H1 (cell line): ENCODE data around the gene IFNA13. TPM values are rescaled to one million over a fixed set of nuclear protein-coding genes. Genes with fewer than 3 reads are reported as not detected.
A peak's percentile ranks its signal among the peaks of the same experiment; 100 is the strongest.

Experiments used
- CTCF ChIA-PET: fragments of 300-600 bp; sonication (Branson Sonifier 250); formaldehyde crosslinking; loops from one replicate; lab custom pipeline; 2021; ENCODE audit not compliant: partially characterized antibody; lab: Charles Lee
- POLR2A ChIA-PET: fragments of 300-600 bp; sonication (Branson Sonifier 250); formaldehyde crosslinking; loops from one replicate; lab custom pipeline; 2021; ENCODE audit warnings: inconsistent platforms; ENCODE audit not compliant: partially characterized antibody; lab: Charles Lee
- DNase-seq, 2 experiments: peaks; one replicate each; pipeline versions ENCODE4 v3.0.0 to v3.0.0-alpha.2; 2010 to 2022; ENCODE audit warnings: low spot score in 2 of 2, low read depth in 1 of 2, mixed read lengths in 1 of 2
- FAIRE-seq: peaks from 2 replicates; lab custom pipeline; 2011; peaks lifted over from hg19 to GRCh38; lab: Jason Lieb, UNC
- H2AFZ ChIP-seq: 2 replicates; pipeline ENCODE4 v1.8.1; 2012; ENCODE audit warnings: low read length, inconsistent platforms
- H2AK5ac ChIP-seq: 2 replicates; pipeline ENCODE4 v1.6.1; 2013; ENCODE audit warnings: low read depth, low read length
- H2BK120ac ChIP-seq: replicated peaks from 2 replicates; pipeline ENCODE3; 2013; ENCODE audit warnings: low read depth, low read length, inconsistent platforms
- H2BK12ac ChIP-seq: 2 replicates; pipeline ENCODE4 v1.6.1; 2013; ENCODE audit warnings: low read depth, low read length
- H2BK15ac ChIP-seq: 2 replicates; pipeline ENCODE4 v1.6.1; 2013; ENCODE audit warnings: low read length
- H2BK20ac ChIP-seq: 2 replicates; pipeline ENCODE4 v1.6.1; 2013; ENCODE audit warnings: low read length
- H2BK5ac ChIP-seq: 2 replicates; pipeline ENCODE4 v1.6.1; 2013; ENCODE audit warnings: low read depth, low read length
- H3K14ac ChIP-seq: 2 replicates; pipeline ENCODE4 v1.6.1; 2013; ENCODE audit warnings: inconsistent platforms; ENCODE audit not compliant: insufficient read length
- H3K18ac ChIP-seq: 2 replicates; pipeline ENCODE4 v1.6.1; 2013; ENCODE audit warnings: low read length; ENCODE audit errors: extremely low read depth
- H3K23ac ChIP-seq: 2 replicates; pipeline ENCODE4 v1.6.1; 2013; ENCODE audit warnings: inconsistent platforms; ENCODE audit not compliant: insufficient read length
- H3K23me2 ChIP-seq: 2 replicates; pipeline ENCODE4 v1.6.1; 2013; ENCODE audit warnings: low read depth, low read length
- H3K27ac ChIP-seq: 2 replicates; pipeline ENCODE4 v1.6.1; 2011; ENCODE audit warnings: low read depth, low read length, inconsistent platforms
- H3K27me3 ChIP-seq, 4 experiments: replicated peaks in 1 of 4; 1 replicate in 1 of 4; 2 replicates in 3 of 4; pipeline versions ENCODE4 v1.6.1 to v1.8.1; 2011 to 2013; ENCODE audit warnings: low read length in 3 of 4, mild to moderate bottlenecking in 3 of 4, inconsistent platforms in 2 of 4, mixed read lengths in 2 of 4, moderate library complexity in 1 of 4; ENCODE audit not compliant: control insufficient read depth in 3 of 4, insufficient read depth in 3 of 4; ENCODE audit errors: extremely low read depth in 1 of 4
- H3K36me3 ChIP-seq, 4 experiments: 2 replicates each; pipeline versions ENCODE4 v1.6.1 to v1.8.1; 2011 to 2013; ENCODE audit warnings: mild to moderate bottlenecking in 4 of 4, low read length in 3 of 4, moderate library complexity in 2 of 4, control low read depth in 1 of 4, inconsistent platforms in 1 of 4; ENCODE audit not compliant: insufficient read depth in 4 of 4, control insufficient read depth in 2 of 4
- H3K4ac ChIP-seq: replicated peaks from 2 replicates; pipeline ENCODE3; 2013; ENCODE audit warnings: low read length, low read depth, mixed read lengths, inconsistent platforms; ENCODE audit not compliant: insufficient read length
- H3K4me1 ChIP-seq, 4 experiments: replicated peaks in 1 of 4; 1 replicate in 1 of 4; 2 replicates in 3 of 4; pipeline versions ENCODE4 v1.6.1 to v1.8.1; 2011 to 2013; ENCODE audit warnings: low read length in 3 of 4, inconsistent platforms in 2 of 4, mixed read lengths in 1 of 4; ENCODE audit not compliant: insufficient read depth in 4 of 4, control insufficient read depth in 3 of 4
- H3K4me2 ChIP-seq, 2 experiments: 2 replicates each; pipeline versions ENCODE4 v1.6.1 to v1.8.1; 2011 to 2013; ENCODE audit warnings: low read depth in 2 of 2, low read length in 2 of 2, control low read depth in 1 of 2, inconsistent platforms in 1 of 2, mild to moderate bottlenecking in 1 of 2; ENCODE audit not compliant: insufficient read depth in 1 of 2
- H3K4me3 ChIP-seq, 4 experiments: fragments of 200-600, 300-600 bp in 1 of 4; sonication (generic), shearing (Covaris generic), sonication (Bioruptor Twin) in 1 of 4; 2 replicates each; pipeline versions ENCODE4 v1.5.1 to v1.8.1; 2011 to 2016; ENCODE audit warnings: low read length in 4 of 4, low read depth in 3 of 4, control low read depth in 2 of 4, inconsistent platforms in 2 of 4, mild to moderate bottlenecking in 2 of 4, mixed read lengths in 1 of 4, moderate library complexity in 1 of 4; ENCODE audit not compliant: insufficient read depth in 2 of 4; ENCODE audit errors: extremely low read depth in 1 of 4
- H3K56ac ChIP-seq: replicated peaks from 2 replicates; pipeline ENCODE3; 2013; ENCODE audit warnings: low read depth, mild to moderate bottlenecking, mixed read lengths, low read length, inconsistent platforms; ENCODE audit not compliant: insufficient read length
- H3K79me1 ChIP-seq: 2 replicates; pipeline ENCODE4 v1.6.1; 2013; ENCODE audit warnings: low read depth, low read length, control low read depth
- H3K79me2 ChIP-seq, 2 experiments: 2 replicates each; pipeline versions ENCODE4 v1.6.1 to v1.8.1; 2012 to 2013; ENCODE audit warnings: low read length in 2 of 2, mild to moderate bottlenecking in 2 of 2, inconsistent platforms in 1 of 2; ENCODE audit not compliant: insufficient read depth in 2 of 2, control insufficient read depth in 1 of 2
- H3K9ac ChIP-seq, 4 experiments: replicated peaks in 1 of 4; 1 replicate in 1 of 4; 2 replicates in 3 of 4; pipeline versions ENCODE4 v1.6.1 to v1.8.1; 2011 to 2013; ENCODE audit warnings: low read depth in 3 of 4, low read length in 3 of 4, control low read depth in 2 of 4, mild to moderate bottlenecking in 2 of 4, moderate library complexity in 2 of 4, inconsistent platforms in 1 of 4; ENCODE audit errors: extremely low read depth in 1 of 4
- H3K9me3 ChIP-seq, 2 experiments: 2 replicates each; pipeline versions ENCODE4 v1.6.1 to v1.8.1; 2012 to 2013; ENCODE audit warnings: mild to moderate bottlenecking in 2 of 2, moderate library complexity in 2 of 2, control low read depth in 1 of 2, inconsistent platforms in 1 of 2, low read depth in 1 of 2, low read length in 1 of 2, mixed read lengths in 1 of 2; ENCODE audit not compliant: insufficient read depth in 2 of 2
- H4K20me1 ChIP-seq, 2 experiments: replicated peaks in 1 of 2; 2 replicates each; pipeline versions ENCODE3 to v1.8.1; 2011 to 2013; ENCODE audit warnings: inconsistent platforms in 2 of 2, low read length in 2 of 2, mild to moderate bottlenecking in 1 of 2; ENCODE audit not compliant: insufficient read depth in 2 of 2, control insufficient read depth in 1 of 2
- H4K5ac ChIP-seq: 2 replicates; pipeline ENCODE4 v1.6.1; 2013; ENCODE audit warnings: low read length, low read depth, mixed read lengths, inconsistent platforms; ENCODE audit not compliant: insufficient read length
- H4K8ac ChIP-seq: 2 replicates; pipeline ENCODE4 v1.8.0; 2013; ENCODE audit warnings: mild to moderate bottlenecking, moderate library complexity, low read length, inconsistent platforms; ENCODE audit not compliant: insufficient read depth; ENCODE audit errors: extremely low read depth
- H4K91ac ChIP-seq: replicated peaks from 2 replicates; pipeline ENCODE3; 2013; ENCODE audit warnings: low read length, mixed read lengths, inconsistent platforms; ENCODE audit not compliant: insufficient read length
- ATF2 ChIP-seq: IDR thresholded peaks from 2 replicates; pipeline ENCODE4 v1.6.1; 2012; ENCODE audit warnings: low read length, inconsistent platforms
- ATF3 ChIP-seq: IDR thresholded peaks from 2 replicates; pipeline ENCODE4 v1.6.1; 2011; ENCODE audit warnings: low read depth, mild to moderate bottlenecking, low read length; ENCODE audit not compliant: insufficient read depth
- CTCF ChIP-seq, 3 experiments: IDR thresholded peaks; 1 replicate in 2 of 3; 2 replicates in 1 of 3; pipeline versions ENCODE4 v1.5.1 to v1.6.1; 2011; ENCODE audit warnings: low read length in 3 of 3, mild to moderate bottlenecking in 3 of 3, inconsistent platforms in 2 of 3, low read depth in 1 of 3, moderate library complexity in 1 of 3; ENCODE audit not compliant: insufficient read depth in 1 of 3; ENCODE audit errors: control extremely low read depth in 1 of 3
- MAX ChIP-seq: IDR thresholded peaks from 2 replicates; pipeline ENCODE4 v1.6.1; 2012; ENCODE audit warnings: inconsistent platforms
- PHF8 ChIP-seq: fragments of 200-600 bp; sonication (generic); conservative IDR thresholded peaks from 2 replicates; pipeline ENCODE4 v1.7.1; 2012; ENCODE audit warnings: low read depth, mild to moderate bottlenecking, inconsistent platforms, low read length, moderate library complexity
- WGBS, 2 experiments: shearing (Covaris generic) in 1 of 2; methylation state at CpG; one replicate each; pipeline versions ENCODE4 v1.1.6 to v1.1.7; 2013 to 2015; ENCODE audit warnings: low lambda C conversion rate in 2 of 2, mixed read lengths in 2 of 2, inconsistent platforms in 1 of 2, low coverage in 1 of 2, missing lambda C conversion rate in 1 of 2; ENCODE audit not compliant: insufficient replicate concordance in 2 of 2, insufficient coverage in 1 of 2, insufficient read length in 1 of 2; ENCODE audit errors: extremely low coverage in 1 of 2, missing lambda C conversion rate in 1 of 2; 5-methylcytosine and 5-hydroxymethylcytosine counted together
- polyA plus RNA-seq, 7 experiments: library from polyadenylated mRNA; depleted of rRNA in 3 of 7; stranded (reverse) in 5 of 7; unstranded in 2 of 7; fragments of >200 nt in 5 of 7; fragments of 200-250 nt in 2 of 7; gene quantifications; 1 replicate in 5 of 7; 2 replicates in 1 of 7; 4 replicates in 1 of 7; pipeline versions ENCODE4 v1.2.1 to v1.2.3, GENCODE V29; 2011 to 2013; ENCODE audit warnings: missing spikeins in 2 of 7, mixed read lengths in 2 of 7
- total RNA-seq: library from RNA; stranded (reverse); fragmentation: NEBNext Ultra II Directional; extraction: Animal tissue kit (Norgen Biotek cat#: 25700); gene quantifications from 2 replicates; pipeline ENCODE4 v1.2.1, GENCODE V29; 2021

IFNA13 gene
- total and polyA plus RNA-seq, 2 of the 8 experiments (the other 6 are each of a cell fraction or from before 2014, with no cell fraction given), result not detected

- no peak overlapping the region for H3K9ac ChIP-seq
- H4K8ac ChIP-seq, result no peak overlapping the region
- no peak for DNase-seq
- ChIA-PET CTCF (interaction anchor here (0.6 to 3.6 kb wide), 36 partner anchors 8 to 472 kb away, joined by 3 to 20 read pairs (median 4); partner anchors contain the start of gene IFNA5), POLR2A (no interaction called here)
- no peaks in the 10 kb centered on the region for H4K20me1 ChIP-seq
- no peak overlapping the region for H3K4me3 ChIP-seq
- no peak overlapping the region for H2BK120ac ChIP-seq
- H3K23me2 ChIP-seq, result no peaks in the 10 kb centered on the region
- no peak for FAIRE-seq
- H2BK12ac ChIP-seq, result no peak overlapping the region
- H3K27ac ChIP-seq, result no peak overlapping the region
- no peak overlapping the region for H2AK5ac ChIP-seq
- H2BK15ac ChIP-seq, result no peak overlapping the region
- no peak overlapping the region for H3K4me2 ChIP-seq
- H3K79me2 ChIP-seq, result no peaks in the 10 kb centered on the region
- no peaks in the 10 kb centered on the region for H3K27me3 ChIP-seq
- WGBS, 2 experiments, result 24% methylated on average over 7 of the region's 7 CpGs; no CpG with 5 or more reads in 1 of the 2 experiments
- H3K79me1 ChIP-seq, result no peaks in the 10 kb centered on the region
- H3K23ac ChIP-seq, result no peak overlapping the region
- H2BK5ac ChIP-seq, result no peak overlapping the region
- no peaks in the 10 kb centered on the region for H3K4me1 ChIP-seq
- no peak overlapping the region for H3K4ac ChIP-seq
- H2BK20ac ChIP-seq, result no peak overlapping the region
- no peak overlapping the region for H3K14ac ChIP-seq
- H3K9me3 ChIP-seq, result no peaks in the 10 kb centered on the region
- no peak overlapping the region for H3K18ac ChIP-seq
- peak overlapping the region; percentile 90; the same call in 1 of the 2 replicates for H2AFZ ChIP-seq
- H3K36me3 ChIP-seq, result no peaks in the 10 kb centered on the region
- H3K56ac ChIP-seq, result no peak overlapping the region
- H4K5ac ChIP-seq, result no peak overlapping the region
- no peak overlapping the region for H4K91ac ChIP-seq
- peak in 2 of 3 experiments; percentile 60 to 64; a peak in 3 of 4 replicates for TF ChIP-seq CTCF (IDR thresholded peaks at IDR 0.05; ENCODE audit: control extremely low read depth in 1 of 3, insufficient read depth in 1 of 3, low read depth in 1 of 3, low read length in 3 of 3)
- TF ChIP-seq ATF2, result no peak
- TF ChIP-seq ATF3, result no peak
- TF ChIP-seq PHF8, result no peak
- no peak for TF ChIP-seq MAX
Observed at GRCh38 chr9:21317956-21318923, 49.6 kb downstream of the IFNA13 start.
